Peyer's patch (tissue), 4 donors: ENCODE results near the gene SEMA5A. TPM values are rescaled to one million over a fixed set of nuclear protein-coding genes. Genes with fewer than 3 reads are reported as not detected.
"Not testable (repeated sequence)": the region's sequence is repeated elsewhere in the genome, so short reads cannot be mapped to it uniquely, and the experiment has no call there.

Source experiments
- DNase-seq, 3 donors: peaks; one replicate each; pipeline ENCODE4 v3.0.0-alpha.2; 2017 to 2019
- H3K27ac ChIP-seq, 4 donors: fragments of 200-600 bp; sonication (generic); one replicate each; pipeline ENCODE4 v1.5.1; 2016 to 2019
- H3K27me3 ChIP-seq, 2 donors: fragments of 200-600 bp; sonication (generic); one replicate each; pipeline ENCODE4 v1.5.1; 2019
- H3K36me3 ChIP-seq, 3 donors: fragments of 200-600 bp; sonication (generic); one replicate each; pipeline ENCODE4 v1.5.1; 2016 to 2019
- H3K4me1 ChIP-seq, 4 donors: fragments of 200-600 bp; sonication (generic); one replicate each; pipeline ENCODE4 v1.5.1; 2016 to 2019
- H3K4me3 ChIP-seq, 4 donors: fragments of 200-600 bp; sonication (generic); 1 replicate in 3 of 4; 2 replicates in 1 of 4; pipeline ENCODE4 v1.5.1; 2016 to 2019; ENCODE audit warnings: mild to moderate bottlenecking in 1 of 4
- H3K9me3 ChIP-seq, 4 donors: fragments of 200-600 bp; sonication (generic); one replicate each; pipeline ENCODE4 v1.5.1; 2016 to 2019; ENCODE audit warnings: mild to moderate bottlenecking in 1 of 4
- CTCF ChIP-seq, 6 experiments: fragments of 450-650 bp in 4 of 6; fragments of 200-600 bp in 2 of 6; sonication (generic) in 1 of 6; IDR thresholded peaks; one replicate each; pipeline ENCODE4 v1.5.1; 2017 to 2019; ENCODE audit warnings: antibody characterized with exemption in 6 of 6, mild to moderate bottlenecking in 3 of 6, moderate library complexity in 1 of 6
- POLR2A ChIP-seq, 2 donors: fragments of 450-650 bp; IDR thresholded peaks; one replicate each; pipeline ENCODE4 v1.5.1; 2017; ENCODE audit warnings: antibody characterized with exemption in 2 of 2, mild to moderate bottlenecking in 2 of 2, moderate library complexity in 2 of 2
- total RNA-seq, 4 donors: library from RNA; depleted of rRNA; stranded (reverse); fragments of >200 nt; gene quantifications; one replicate each; pipeline ENCODE4 v1.1.0, GENCODE V29; 2016

The SEMA5A gene
- total RNA-seq, 4 donors from 2014 or later = 11.6 to 22.5 (median 18.2) TPM

DNA sequence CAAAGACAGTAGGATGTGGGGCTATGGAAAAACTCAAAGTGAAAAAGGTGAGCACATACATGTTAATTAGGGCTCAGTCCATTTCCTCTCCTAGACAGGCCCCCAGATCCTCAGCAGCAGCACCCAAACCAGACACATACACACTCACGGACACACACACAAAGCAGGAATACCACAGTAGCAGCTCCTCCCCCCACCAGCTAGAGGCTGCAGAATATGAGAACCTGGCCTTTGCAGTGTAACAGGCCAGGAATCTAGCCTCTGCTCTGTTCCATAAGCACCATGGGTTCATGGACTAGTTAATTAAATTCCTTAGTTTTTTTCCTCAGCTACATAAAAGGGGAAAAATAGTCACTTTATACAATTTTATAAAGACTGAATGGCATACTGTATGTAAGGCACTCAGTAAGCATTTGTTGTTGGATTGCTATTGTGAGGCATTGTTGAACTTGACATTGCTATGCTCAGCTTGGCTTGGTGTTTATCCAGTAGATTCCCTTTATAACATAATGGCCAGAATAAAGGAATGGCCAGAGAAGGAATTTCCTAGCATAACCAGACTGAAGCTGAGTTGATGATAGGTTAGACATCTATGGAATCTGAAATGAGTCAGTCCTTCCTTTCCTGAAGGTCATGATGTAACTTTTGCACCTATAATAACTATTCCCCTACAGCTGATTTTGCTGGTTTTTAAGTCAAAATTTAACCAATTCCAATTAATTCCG lies 186.8 kb downstream of the SEMA5A start:
- no peak for TF ChIP-seq POLR2A (IDR thresholded peaks at IDR 0.05)
- no peak for TF ChIP-seq CTCF (IDR thresholded peaks at IDR 0.05)
- no peaks in the 10 kb centered on the region for H3K9me3 ChIP-seq
- no peak for DNase-seq
- no peak overlapping the region for H3K4me3 ChIP-seq
- no peak overlapping the region for H3K27ac ChIP-seq
- no peaks in the 10 kb centered on the region for H3K27me3 ChIP-seq
- H3K36me3 ChIP-seq = no peaks in the 10 kb centered on the region
- no peaks in the 10 kb centered on the region for H3K4me1 ChIP-seq

- no peaks in the 10 kb centered on the region for H3K27me3 ChIP-seq
- no peak overlapping the region for H3K27ac ChIP-seq
- no peaks in the 10 kb centered on the region for H3K9me3 ChIP-seq
- no peak overlapping the region for H3K4me3 ChIP-seq
- TF ChIP-seq POLR2A (IDR thresholded peaks at IDR 0.05) (no peak), CTCF (IDR thresholded peaks at IDR 0.05) (no peak)
- DNase-seq = no peak
- H3K36me3 ChIP-seq = no peaks in the 10 kb centered on the region
- H3K4me1 ChIP-seq = no peaks in the 10 kb centered on the region
Measured at GRCh38 chr5:9356351-9356825, 189.5 kb downstream of the SEMA5A start.

DNA sequence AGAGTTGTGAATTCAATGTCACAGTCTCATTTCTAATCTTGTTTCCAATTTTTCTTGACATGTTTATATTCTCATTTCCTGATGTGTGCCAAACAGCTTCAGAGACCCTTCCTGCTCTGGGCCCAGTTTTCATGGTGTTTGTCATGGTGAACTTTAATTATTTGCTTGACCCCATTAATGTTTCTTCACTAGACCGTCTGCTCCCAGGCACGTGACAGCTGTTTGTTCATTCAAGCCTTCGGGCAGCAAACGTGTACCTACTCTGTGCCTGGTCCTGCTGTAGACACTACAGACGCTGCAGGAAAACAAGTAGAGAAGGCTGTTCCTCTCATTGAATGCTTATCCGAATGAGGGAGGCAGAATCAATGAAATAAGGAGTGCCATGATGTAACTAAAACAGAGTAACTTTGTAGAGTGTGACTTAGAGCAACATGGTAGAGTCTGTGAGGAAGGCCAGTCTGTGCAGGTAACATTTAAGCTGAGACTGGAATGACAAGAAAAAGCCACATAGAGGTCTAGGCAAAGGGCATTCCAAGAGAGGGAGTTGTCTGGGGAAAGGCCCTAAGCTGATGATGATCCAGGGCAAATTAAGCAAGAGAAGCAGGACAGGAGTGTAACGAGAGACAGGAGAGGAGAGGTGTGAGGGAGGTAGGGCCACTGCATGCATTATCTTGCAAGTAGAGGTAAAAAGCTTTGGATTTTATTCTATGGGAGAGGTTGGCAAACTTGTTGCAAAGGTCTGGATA lies 191.4 kb downstream of the SEMA5A start:
- Histone ChIP-seq H3K27me3 (no peaks in the 10 kb centered on the region), H3K4me3 (no peak overlapping the region), H3K9me3 (no peaks in the 10 kb centered on the region), H3K36me3 (no peaks in the 10 kb centered on the region), H3K4me1 (peaks cover 0 to 5% (median 0%) of the 10 kb centered on the region in 4 donors), H3K27ac (no peak overlapping the region)
- DNase-seq = no peak
- TF ChIP-seq CTCF (IDR thresholded peaks at IDR 0.05) = no peak
- no peak for TF ChIP-seq POLR2A (IDR thresholded peaks at IDR 0.05)

DNA sequence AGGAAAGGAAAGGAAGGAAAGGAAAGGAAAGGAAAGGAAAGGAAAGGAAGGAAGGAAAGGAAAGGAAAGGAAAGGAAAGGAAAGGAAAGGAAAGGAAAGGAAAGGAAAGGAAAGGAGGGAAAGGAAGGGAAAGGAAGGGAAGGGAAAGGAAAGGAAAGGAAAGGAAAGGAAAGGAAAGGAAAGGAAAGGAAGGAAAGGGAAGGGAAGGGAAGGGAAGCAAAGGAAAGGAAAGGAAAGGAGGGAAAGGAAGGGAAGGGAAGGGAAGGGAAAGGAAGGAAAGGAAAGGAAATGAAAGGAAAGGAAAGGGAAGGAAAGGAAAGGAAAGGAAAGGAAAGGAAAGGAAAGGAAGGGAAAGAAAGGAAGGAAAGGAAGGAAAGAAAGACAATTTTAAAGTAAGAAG lies 192.8 kb downstream of the SEMA5A start:
- not testable (repeated sequence) for H3K4me1 ChIP-seq, H3K36me3 ChIP-seq, H3K9me3 ChIP-seq, H3K4me3 ChIP-seq, DNase-seq, H3K27me3 ChIP-seq, H3K27ac ChIP-seq

GRCh38 chr5:9351546-9351945 lies 194.3 kb downstream of the SEMA5A start:
- TF ChIP-seq POLR2A (IDR thresholded peaks at IDR 0.05) (no peak), CTCF (IDR thresholded peaks at IDR 0.05) (no peak)
- no peak overlapping the region for H3K27ac ChIP-seq
- no peak overlapping the region for H3K4me3 ChIP-seq
- no peak for DNase-seq
- H3K4me1 ChIP-seq = peaks cover 0 to 13% (median 0%) of the 10 kb centered on the region in 4 donors
- no peaks in the 10 kb centered on the region for H3K36me3 ChIP-seq
- H3K27me3 ChIP-seq = no peaks in the 10 kb centered on the region
- no peaks in the 10 kb centered on the region for H3K9me3 ChIP-seq

DNA sequence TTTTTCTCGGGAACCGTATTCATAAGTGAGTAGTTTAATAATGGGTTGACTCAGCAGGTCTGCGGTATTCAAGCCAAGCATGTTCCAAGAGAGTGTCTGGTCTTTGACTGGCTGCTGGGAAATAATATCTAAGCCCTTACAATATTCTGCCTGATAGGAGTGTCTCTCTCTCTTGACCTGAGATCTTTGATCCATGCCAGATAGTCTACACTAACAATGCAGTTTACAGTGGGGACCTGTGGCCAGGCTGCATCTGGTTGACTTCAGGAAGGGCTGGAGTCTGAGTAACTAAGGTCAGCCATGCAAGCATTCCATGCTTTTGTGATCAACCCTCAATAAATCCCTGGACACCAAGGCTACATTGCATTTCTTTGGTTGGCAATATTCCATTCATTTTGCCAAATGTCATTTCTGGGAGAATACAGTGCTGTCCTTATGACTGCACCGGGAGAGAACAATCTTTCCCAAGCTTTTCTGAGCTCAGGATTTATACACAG lies 195.5 kb downstream of the SEMA5A start:
- Histone ChIP-seq H3K4me1 (peaks cover 0 to 13% (median 0%) of the 10 kb centered on the region in 4 donors), H3K36me3 (no peaks in the 10 kb centered on the region), H3K9me3 (no peaks in the 10 kb centered on the region), H3K4me3 (no peak overlapping the region), H3K27ac (peak overlapping the region in 1 of 4 donors; percentile 37), H3K27me3 (no peaks in the 10 kb centered on the region)
- DNase-seq = no peak
- TF ChIP-seq POLR2A (IDR thresholded peaks at IDR 0.05) (no peak), CTCF (IDR thresholded peaks at IDR 0.05) (no peak)
